Germinal center (tissue), 1 donor: Measurements from ENCODE around the gene GRIP1.

ENCODE experiments used
- DNase-seq: peaks from one replicate; pipeline ENCODE4 v3.0.0; 2012; ENCODE audit warnings: mixed read lengths, low spot score

The GRIP1 gene

GRCh38 chr12:66640691-66641460, 38.0 kb downstream of the GRIP1 start:
- no peak for DNase-seq

GRCh38 chr12:66638666-66639065, 40.2 kb downstream of the GRIP1 start:
- no peak for DNase-seq

- DNase-seq, result no peak
These were observed 41.1 kb downstream of the GRIP1 start for GRCh38 chr12:66637699-66638301.

GRCh38 chr12:66636771-66637170, 42.1 kb downstream of the GRIP1 start:
- no peak for DNase-seq

GRCh38 chr12:66633676-66634075, 45.2 kb downstream of the GRIP1 start:
- no peak for DNase-seq

GRCh38 chr12:66629138-66629870, 49.6 kb downstream of the GRIP1 start:
- DNase-seq, result no peak

GRCh38 chr12:66627988-66628317, 50.9 kb downstream of the GRIP1 start:
- DNase-seq, result no peak

- DNase-seq, result no peak
These were observed 51.4 kb downstream of the GRIP1 start for GRCh38 chr12:66627270-66627987.

- no peak for DNase-seq
These were observed 54.1 kb downstream of the GRIP1 start for GRCh38 chr12:66624806-66625205.

- no peak for DNase-seq
These were observed 55.4 kb downstream of the GRIP1 start for GRCh38 chr12:66623455-66623854.

- DNase-seq, result no peak
These were observed 58.2 kb downstream of the GRIP1 start for GRCh38 chr12:66620688-66621087.

GRCh38 chr12:66620026-66620425, 58.9 kb downstream of the GRIP1 start:
- DNase-seq, result no peak

GRCh38 chr12:66617991-66618390, 60.9 kb downstream of the GRIP1 start:
- DNase-seq, result no peak

GRCh38 chr12:66612090-66612775, 66.6 kb downstream of the GRIP1 start:
- no peak for DNase-seq

GRCh38 chr12:66607147-66607546, 71.7 kb downstream of the GRIP1 start:
- DNase-seq, result no peak

- no peak for DNase-seq
These were observed 73.6 kb downstream of the GRIP1 start for GRCh38 chr12:66605293-66605692.

GRCh38 chr12:66603981-66604479, 74.8 kb downstream of the GRIP1 start:
- no peak for DNase-seq

- DNase-seq, result no peak
These were observed 75.4 kb downstream of the GRIP1 start for GRCh38 chr12:66603461-66603860.

GRCh38 chr12:66602483-66603143, 76.3 kb downstream of the GRIP1 start:
- no peak for DNase-seq

GRCh38 chr12:66600903-66601302, 78.0 kb downstream of the GRIP1 start:
- no peak for DNase-seq

- no peak for DNase-seq
These were observed 79.1 kb downstream of the GRIP1 start for GRCh38 chr12:66599816-66600215.
